Right lung (tissue), 5 donors: ENCODE results near the gene CRABP2. TPM values are rescaled to one million over a fixed set of nuclear protein-coding genes. Genes with fewer than 3 reads are reported as not detected.

ENCODE experiments used
- DNase-seq, 2 donors: peaks; one replicate each; pipeline ENCODE4 v3.0.0-alpha.2; 2013
- polyA plus RNA-seq, 5 donors: library from polyadenylated mRNA; unstranded; fragments of 120-200 nt; gene quantifications; one replicate each; pipeline versions ENCODE4 v1.2.1 to v1.2.3, GENCODE V29; 2013; ENCODE audit warnings: inconsistent platforms in 1 of 5, low replicate concordance in 1 of 5; ENCODE audit not compliant: insufficient read length in 5 of 5, insufficient read depth in 1 of 5

CRABP2 gene
- polyA plus RNA-seq, 5 donors, result 74.4 to 168 (median 119) TPM

DNA sequence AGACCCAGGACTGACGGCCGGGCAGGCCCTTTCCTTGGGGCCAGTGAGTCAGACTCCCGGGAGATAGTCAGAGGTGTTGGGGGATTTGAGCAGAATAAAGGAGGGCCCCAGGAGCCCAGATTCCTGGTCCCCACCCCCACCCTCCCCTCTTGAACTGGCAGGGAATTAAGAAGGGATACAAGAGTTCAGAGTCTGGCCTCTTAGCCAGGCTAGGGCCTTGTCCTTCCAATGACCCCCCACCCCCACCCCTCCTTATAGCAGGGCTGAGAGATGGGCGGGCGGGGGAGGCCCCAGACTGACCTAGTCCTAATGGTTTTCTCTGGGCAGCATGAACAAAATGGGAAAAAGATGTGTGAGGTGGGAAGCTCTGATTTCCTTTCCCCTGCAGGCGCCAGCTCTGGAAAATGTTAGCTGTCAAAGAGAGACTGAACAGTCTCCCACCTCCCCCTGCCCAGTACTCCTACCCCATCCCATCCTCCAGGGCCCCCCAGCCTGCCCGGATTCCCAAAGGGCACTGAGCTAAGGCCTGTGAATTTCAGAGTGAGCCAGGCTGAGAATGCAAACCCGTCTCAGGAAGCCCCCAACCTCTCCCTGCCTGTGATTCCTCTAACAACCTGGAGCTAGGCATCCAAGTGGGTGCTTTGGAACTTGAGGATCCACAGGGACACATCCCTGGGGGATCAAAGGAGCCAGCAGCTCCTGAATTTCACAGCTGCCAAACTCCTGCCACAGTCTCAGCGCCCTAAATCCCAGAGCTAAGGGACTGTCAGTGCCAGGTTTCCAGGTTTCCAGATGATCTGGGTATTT lies 5.8 kb upstream of the CRABP2 start:
- DNase-seq, result no peak

DNA sequence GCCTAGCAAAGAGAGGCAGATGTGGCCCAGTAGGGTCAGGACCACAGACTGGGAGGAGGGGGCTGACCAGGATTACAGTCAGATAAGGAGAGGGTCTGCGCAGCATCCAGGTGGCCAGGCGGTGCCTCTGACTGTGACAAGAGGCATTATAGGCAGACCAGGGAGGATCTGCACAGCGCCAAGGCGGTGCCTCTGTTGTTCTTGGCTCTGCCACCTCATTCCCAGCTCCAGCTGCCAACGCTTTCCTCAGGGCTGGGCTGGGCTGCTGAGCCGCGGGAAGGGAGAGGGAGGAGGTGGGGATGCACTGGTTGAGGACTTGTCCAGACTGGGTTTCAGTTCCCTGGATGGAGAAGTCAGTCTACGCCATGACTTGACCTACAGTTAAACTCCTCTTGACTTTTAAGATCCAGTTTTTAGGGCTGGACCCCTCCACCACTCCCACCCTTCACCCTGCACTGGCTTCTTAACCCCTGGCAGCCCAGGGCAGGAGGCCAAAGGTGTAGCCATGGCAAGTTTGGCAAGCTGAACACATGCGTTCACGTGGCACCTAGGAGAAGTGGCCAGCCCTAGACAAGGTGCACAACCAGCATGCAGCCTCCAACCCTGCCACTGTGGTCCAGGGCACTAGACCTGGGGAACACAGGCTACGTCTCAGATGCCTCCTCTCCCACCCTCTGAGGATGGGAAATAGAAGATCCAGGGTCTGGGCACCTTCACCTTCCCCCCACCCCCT lies 4.5 kb upstream of the CRABP2 start:
- no peak for DNase-seq

DNA sequence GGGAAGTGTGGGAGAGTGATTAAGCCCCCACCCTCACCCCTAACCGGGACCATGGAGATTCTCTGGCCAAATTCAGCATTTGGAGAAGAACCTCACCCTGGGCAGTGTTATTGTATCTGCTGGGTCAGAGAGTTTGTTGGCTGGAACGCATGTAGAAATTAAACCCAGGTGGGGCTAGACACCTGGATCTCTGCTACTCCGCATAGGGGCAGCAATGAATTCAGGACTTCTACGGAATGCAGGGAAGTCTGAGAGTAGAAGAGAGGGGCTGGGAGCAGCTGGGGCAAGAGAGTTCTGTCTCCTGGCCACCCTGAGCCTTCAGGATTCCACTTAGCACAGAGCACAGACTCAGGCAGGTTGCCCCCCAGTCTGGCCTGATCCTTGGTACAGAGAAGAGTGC lies 3.6 kb upstream of the CRABP2 start:
- DNase-seq, result no peak

DNA sequence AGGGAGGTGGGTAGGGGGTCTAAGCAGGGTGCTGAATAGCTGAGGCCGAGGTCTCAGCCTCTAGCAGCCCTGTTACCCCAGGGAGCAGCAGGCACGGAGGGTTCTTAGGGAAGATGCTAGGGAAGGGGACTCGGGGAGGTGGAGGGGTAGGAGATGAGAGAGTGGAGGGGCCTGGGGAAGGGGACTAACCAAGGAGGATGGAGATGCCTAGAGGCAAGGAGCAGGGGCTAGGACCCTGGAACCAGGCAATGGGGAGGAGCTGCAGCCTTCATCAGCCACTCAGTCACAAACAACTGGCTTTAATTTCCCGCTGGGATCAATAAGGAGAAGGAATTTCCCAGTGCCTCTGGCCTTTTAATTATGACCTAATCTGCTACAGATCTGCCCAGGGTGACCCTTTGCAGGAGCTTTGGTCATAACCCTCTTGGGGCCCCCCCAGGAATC lies 2.9 kb upstream of the CRABP2 start:
- no peak for DNase-seq

DNA sequence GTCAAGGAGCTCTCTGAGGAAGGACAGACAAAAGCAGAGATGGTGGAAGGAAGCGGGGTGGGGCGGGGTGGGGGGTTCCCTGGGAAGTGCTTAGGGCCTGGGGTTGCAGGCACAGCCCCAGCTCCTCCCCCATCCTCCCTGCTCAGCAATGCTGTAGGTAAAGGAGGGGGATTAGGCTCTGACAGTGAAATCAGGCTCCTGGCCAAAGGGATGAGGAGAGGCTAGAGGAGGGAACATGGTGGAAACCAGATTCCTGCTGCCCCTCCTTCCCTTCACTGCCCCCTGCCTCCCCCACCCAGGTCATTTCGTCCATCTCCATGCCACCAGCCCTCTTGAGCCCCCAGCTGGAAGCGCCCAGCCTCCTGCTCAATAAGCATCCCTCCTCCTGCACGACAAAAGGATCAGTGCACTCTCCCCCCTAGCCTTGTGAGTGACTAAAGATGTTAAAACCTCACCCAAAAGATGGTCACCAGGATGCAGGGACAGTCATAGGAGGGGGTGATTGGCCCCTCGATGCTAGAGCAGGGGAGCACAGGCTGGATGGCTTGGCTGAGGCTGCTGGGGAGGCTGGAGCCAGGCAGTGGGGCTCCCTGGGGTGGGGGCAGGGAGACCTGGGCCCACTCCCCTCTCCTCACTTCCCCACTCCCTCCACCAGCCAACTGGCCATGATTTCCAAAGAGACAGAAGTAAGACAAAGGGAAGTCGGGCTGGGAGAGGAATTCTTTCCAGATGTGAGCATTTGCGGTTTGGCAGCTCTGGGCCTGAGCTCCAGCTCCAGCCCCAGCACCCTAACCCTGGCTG lies 2.2 kb upstream of the CRABP2 start:
- DNase-seq, result no peak

DNA sequence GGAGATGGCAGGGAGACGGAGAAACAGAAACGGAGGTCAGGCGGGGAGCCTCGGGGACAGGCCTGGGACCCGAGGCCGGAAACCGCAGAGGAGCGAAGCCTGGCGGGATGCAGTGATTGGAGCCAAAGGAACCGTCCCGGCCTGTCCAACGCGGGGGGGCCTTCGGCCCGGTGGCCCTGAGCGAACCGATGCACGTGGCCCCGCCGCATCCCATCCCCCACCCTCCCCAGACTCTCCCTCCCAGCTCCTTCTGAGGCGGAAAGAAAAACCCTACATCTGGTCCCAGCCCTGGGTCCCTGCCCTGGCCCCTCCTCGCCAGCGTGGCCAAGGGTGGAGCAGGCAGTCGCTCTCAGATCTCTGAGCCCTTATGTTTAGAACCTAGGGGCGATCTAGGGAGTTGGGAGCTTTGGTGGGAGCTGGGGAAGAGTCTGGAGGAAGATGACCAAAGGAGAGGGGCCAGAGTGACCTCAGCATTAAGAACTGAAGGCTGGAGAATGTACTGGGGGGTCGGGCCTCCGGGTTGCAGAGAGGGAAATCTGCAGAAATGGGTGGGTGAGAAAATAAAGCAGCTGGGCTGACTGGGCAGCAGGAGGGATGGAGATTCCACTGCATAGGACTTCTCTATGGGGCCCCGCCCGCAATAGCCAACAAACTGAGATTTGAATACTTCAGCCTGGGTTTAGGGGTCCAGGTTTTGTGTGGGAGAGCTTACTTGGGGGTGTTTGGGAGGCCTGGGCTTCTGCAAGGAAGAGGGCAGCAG lies 1.5 kb upstream of the CRABP2 start:
- DNase-seq, result peak; percentile 71 to 77

DNA sequence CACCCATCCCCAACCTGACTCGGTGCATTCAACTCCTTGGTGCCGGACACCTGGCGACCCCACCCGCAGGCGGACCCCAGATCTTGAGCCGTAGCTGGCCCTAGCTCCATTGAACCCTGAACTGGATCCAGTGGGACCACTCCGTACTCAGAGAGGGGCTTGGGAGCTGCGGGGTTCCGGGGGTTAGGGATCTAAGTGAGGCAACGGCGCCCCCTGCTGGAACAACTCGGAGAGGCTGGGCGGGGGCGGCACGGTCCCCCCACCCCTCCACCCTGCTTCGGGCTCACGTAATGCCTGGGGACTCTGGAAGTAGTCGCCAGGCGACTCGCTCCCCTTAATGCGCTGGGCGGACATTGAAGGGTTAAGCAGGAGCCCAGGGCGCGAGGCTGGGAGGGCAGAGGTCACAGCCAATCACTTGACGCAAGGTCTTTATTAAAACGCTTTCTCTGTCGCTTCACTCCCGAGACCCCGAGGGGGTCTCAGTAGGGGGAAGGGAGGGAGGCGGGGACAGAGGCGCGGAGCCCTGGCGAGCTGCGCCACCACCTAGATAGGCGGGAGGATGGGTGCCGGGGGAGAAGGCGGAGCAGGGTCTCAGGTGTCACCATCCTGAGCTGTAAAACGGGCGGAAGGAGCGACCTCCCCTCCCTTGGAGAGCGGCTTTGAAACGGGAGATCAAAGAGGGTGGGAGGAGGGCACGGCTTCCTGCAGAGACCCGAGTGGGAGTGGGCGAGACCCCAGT lies 704 bp upstream of the CRABP2 start:
- DNase-seq, result peak; percentile 68 to 75

DNA sequence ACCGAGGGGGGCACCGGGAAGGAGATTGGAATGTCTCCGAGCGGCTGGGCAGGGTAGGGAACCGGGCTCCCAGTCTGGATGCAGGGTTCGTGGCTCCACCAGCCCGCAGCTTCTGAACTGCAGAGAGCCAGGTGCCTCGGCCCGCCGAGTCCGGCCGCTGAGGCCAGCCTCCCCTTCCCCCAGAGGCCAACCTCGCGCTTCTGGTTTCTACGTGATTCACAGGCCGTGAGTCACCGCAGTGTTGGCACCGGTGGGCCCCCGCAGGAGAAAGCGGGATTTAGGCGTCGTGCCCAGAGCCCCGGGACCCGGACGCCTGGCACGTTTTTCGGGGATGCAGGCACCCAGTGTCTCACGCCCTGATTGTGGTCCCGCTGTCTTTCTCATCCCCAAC lies 458 bp downstream of the CRABP2 start:
- DNase-seq, result no peak

DNA sequence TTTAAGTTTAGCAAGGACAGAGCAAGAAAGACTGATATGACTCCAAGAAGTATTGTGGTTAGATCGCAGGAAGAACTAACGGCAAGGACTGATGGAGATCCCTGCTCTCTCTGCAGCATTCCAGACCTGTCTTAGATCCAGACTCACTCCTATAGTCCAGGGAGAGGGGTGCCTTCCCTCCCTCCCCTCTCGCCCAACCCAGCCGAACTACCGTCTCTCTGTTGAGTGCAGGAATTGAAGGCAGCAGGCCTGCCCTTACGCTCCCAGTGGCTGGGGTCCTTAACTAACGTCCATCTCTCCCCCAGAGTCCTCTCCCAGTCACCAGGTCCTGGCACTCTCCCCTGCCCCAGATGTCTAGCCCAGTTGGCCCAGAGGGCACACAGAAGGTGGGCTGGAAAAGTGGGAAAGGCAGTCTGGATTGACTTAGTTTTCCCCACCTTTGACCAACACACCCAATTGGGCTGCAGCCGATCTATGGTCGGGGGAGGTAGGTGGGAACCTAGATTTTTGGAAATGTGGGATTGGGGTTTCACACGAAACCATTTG lies 1.1 kb downstream of the CRABP2 start:
- no peak for DNase-seq

DNA sequence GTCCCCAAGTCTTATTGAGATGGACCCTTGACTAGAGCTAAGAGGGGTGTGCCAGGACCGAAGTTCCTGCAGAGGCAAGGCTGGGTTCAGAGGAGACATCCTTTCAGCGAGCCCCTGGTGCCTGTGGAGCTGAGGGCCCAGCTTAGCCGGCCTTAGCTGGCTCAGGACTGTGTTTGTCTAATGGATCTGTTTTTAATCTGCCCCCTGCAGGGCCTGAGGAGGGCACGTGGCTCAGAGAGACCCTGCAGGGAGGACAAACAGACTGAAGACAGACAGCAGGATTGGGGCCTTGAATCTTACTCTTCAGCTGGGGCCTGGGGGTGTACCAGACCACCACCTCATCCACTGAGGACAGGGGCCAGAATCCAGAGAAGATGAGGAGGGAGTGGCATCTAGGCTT lies 1.6 kb downstream of the CRABP2 start:
- DNase-seq, result no peak

DNA sequence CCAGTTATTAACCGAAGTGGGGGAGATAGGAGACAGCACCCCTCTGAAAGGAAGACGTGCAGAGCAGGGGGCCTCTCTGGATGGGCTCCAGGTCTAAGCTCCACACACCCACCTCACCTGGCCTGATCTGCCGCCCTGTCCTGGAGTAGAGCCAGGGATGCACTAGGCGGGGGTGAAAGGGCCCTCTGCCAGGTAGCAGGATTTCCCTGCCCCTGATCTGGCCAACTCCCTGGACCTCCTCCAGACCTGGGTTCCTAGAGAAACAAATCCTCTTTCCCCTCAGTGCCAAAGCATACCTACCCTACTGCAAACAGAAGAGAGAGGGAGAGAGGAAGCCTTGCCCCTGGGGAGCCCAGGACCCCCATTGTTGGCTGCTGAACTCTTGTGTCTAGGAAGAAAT lies 2.0 kb downstream of the CRABP2 start:
- DNase-seq, result no peak

DNA sequence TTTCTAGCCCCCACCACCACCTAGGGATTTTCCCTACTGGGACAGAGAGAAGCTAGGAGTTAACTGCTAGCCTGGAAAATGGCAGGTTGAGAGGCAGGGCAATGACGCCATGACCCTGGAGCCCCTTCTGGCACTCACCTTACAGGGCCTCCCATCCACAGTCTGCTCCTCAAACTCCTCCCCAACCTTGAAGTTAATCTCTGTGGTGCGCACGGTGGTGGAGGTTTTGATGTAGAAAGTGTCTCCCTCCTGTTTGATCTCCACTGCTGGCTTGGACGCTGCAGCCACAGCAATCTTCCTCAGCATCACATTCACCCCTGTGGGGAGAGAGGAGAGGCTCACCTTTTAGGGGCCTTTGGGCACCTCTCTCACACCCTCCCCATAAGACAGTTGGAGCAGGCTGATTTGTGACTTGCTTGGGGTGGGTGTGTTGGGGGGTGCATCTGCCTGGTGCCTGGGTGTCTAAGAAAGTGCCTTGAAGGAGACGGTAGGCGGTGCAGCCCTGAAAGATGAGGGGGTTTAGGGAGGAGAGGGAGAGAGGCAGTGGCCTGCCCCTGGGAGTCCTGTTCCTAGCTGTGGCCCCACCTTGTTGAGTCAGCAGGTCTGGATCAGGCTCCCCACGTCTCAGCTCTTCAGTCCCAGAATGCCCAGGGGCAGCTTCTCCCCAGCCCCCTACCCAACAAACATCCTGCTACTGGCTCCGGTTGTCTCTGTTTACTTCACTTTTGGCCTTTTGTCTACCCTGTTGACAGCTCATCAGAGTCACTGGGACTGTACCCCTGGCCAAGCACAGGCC lies 4.4 kb downstream of the CRABP2 start:
- DNase-seq, result no peak

DNA sequence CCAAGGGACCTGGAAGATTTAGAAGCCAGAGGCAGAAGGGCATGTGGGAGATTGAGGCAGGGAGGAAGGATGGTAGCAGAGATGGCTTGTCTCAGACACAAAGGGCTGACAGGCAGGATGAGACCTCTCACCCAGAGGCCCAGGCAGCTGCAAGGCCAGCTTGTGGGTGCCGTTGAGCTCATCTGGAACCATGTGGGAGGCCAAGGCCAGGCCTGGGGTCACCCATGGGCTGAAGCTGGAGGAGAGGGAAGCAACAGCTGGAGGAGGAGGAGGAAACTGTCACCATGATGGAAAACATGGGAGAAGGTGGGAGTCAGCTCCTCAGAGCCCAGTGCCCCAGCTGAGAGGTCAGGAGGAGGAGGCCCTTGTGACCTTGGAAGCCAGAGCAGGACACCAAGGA lies 6.4 kb downstream of the CRABP2 start:
- no peak for DNase-seq

DNA sequence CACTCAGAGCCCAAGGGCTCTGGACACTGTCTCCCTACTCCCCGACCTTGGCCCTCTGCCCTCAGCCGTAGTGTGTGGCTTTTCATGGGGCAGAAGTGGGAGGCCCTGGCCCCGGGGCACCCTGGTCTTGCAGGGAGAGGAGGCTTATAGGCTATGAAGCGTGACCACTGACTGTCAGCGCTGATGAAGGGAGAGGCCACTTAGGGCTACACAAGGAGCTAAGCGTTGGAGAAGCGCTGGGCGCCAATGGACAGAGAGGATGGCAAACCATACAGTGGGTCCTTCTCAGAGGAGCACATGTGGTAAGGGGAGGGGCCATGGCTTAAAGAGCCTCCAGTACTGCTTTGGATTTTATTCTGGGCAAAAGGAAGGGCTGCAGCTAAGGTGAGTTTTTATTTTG lies 7.9 kb downstream of the CRABP2 start:
- no peak for DNase-seq

DNA sequence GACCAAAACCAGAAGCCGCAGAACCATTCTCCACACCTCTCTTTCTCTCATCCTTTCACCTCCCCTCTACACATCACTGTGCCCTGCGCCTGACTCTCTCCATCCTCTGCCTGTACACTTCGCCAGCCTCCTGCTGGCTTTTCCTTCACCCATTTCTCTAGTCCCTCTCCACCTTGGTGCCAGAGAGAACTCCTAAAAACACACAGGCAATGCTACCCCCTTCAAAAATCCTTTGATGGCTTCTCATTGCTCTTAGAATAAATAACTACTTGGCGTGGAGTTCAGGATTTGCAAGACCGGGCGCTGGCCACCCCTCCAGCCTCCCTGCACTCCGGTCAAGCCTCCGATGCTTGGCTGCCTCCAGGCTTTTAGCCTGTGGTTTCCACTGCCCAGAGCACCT lies 8.6 kb downstream of the CRABP2 start:
- no peak for DNase-seq

DNA sequence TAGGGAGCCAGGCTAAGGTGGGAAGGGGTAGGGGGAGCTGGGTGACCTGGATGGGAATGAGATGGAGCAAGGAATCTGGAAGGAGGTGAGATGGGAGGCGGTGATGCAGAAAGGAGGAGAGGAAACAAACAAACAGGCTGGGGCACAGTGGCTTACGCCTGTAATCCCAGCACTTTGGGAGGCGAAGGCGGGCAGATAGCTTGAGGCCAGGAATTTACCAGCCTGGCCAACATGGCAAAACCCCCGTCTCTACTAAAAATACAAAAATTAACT lies 10.8 kb downstream of the CRABP2 start:
- no peak for DNase-seq

DNA sequence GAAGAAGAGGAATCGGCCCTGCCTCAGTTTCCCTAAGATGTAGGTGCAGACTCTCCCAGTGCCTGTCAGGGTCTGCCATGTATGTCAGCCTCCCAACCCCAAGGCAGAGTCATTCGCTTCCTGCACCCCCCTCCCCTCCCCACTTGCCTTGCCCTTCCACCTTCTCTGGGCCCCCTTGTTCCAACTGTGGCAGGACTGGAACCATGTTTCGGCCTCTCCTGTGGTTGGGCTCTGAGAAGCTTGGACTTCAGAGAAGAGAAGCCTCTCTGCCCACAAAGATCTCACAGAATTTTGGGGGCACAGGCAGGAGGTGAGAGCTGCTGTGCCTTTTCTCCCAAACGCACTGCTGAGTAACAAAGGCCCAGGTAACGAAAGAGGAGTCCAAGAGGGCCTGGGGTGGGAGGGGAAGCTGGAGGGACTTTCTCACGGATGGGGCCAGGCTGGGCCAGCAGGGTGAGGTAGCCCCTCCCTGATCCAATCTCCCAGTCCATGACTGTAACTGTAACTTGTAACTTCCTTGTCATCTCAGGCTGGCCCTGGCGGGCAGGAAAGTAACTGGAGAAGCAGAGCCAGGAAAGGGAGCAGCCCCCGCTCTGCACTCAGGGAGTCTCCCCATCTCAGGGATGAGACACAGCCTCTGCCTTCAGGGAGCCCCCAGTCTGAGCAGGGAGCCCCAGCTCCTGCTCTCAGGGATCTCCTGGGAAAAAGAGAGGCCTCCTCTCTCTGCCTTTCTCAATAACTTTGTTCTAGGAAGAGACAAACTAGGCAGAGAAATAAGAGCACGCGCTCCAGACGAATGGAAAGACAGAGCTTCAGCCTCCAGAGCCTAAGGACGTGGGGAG lies 11.3 kb downstream of the CRABP2 start:
- no peak for DNase-seq

DNA sequence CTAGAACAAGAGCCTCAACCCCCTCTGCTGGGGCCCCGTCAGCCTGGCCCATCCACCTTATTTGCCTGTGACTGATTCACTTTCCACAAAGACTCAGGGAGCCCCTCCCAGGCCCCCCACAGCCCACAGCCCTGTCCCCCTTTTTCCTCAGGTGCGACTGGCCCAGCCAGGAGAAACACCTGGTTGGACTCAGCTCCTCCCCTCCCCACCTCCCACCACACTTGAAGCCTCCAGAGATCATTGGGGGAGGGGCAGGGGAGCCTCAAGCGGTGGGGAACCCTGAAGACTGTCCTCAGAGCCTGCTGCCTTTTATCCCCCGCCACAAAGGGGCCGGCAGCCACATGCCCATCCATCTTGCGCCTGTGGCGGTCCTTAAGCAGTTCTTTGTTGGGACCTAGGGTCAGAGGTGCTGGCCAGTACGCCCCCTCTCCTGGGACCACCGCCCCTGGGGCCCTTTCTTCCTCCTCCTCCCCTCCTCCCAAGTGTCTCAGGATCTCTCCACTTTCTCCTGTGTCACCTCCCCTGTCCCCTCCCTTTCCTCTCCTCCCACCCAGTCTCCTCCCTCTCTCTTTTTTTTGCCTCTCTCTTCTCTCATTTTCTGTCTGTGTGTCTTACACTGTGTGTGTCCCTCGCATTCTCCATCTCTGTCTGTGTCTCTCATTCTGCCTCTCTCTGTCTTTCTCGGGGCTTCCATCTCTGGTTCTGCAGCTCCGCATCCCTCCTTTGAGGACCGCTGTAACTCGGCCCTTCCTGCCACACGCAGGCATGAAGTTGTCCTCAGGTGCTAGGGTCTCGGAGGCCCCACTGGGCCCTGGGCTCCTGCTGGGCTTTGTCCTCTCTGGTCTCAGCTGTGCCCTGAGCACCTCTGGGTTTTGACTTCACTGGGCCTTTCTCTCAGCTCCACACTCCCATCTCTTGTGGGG lies 12.2 kb downstream of the CRABP2 start:
- DNase-seq, result peak; percentile 70 to 72
